GM12865 (cell line): ENCODE data around the gene MDP1.

Source experiments
- DNase-seq: peaks from one replicate; pipeline ENCODE4 v3.0.0; 2010; ENCODE audit warnings: low read depth
- H3K4me3 ChIP-seq: 2 replicates; pipeline ENCODE4 v1.5.1; 2011; ENCODE audit warnings: mild to moderate bottlenecking, low read depth, low read length, control low read depth
- CTCF ChIP-seq: IDR thresholded peaks from 2 replicates; pipeline ENCODE4 v1.5.1; 2011; ENCODE audit warnings: low read length, control low read depth, low read depth, inconsistent platforms; ENCODE audit not compliant: insufficient read depth; ENCODE audit errors: missing control alignments

MDP1 gene

GRCh38 chr14:24186831-24187538 lies 28.9 kb downstream of the MDP1 start:
- DNase-seq, result no peak
- no peak for TF ChIP-seq CTCF
- no peak overlapping the region for H3K4me3 ChIP-seq

GRCh38 chr14:24185741-24186140 lies 30.1 kb downstream of the MDP1 start:
- no peak overlapping the region for H3K4me3 ChIP-seq
- TF ChIP-seq CTCF, result no peak
- DNase-seq, result no peak

GRCh38 chr14:24185026-24185425 lies 30.8 kb downstream of the MDP1 start:
- no peak for TF ChIP-seq CTCF
- no peak overlapping the region for H3K4me3 ChIP-seq
- no peak for DNase-seq

GRCh38 chr14:24184104-24184970 lies 31.5 kb downstream of the MDP1 start:
- DNase-seq, result no peak
- no peak overlapping the region for H3K4me3 ChIP-seq
- TF ChIP-seq CTCF, result no peak

GRCh38 chr14:24183014-24183481 lies 32.8 kb downstream of the MDP1 start:
- H3K4me3 ChIP-seq, result no peak overlapping the region
- TF ChIP-seq CTCF, result no peak
- no peak for DNase-seq

- no peak for TF ChIP-seq CTCF
- DNase-seq, result no peak
- no peak overlapping the region for H3K4me3 ChIP-seq
These were observed 33.6 kb downstream of the MDP1 start for GRCh38 chr14:24182110-24182882.
